HG03108 (cell line): ENCODE results near the gene MT1B.

Experiments used
- ATAC-seq: cut with Tn5 transposase; IDR thresholded peaks from one replicate; pipeline ENCODE4 v1.9.1; 2021; ENCODE audit warnings: moderate library complexity; ENCODE audit not compliant: unreplicated experiment

The MT1B gene

DNA sequence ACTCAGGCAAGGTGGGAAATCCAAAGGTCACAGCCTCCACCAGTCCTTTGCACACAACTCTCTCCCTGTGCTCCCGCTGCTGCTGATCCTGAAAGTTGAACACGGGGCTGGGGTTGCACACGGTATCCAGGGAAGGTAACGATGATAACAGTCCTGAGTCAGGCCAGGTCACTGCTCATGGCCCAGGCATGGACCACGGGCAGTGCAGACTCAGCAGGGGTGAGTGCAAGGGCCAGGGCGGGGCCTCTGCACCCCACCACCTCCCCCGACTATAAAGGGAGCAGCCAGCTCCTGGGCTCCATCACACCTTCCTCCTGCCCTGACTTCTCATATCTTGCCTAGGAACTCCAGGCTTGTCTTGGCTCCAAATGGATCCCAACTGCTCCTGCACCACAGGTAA is at the start of gene MT1B:
MT1B (plus strand) TSS at position 301 of the 400 bp plus-strand sequence; CDS start at position 369, 68 bp downstream.
- ATAC-seq = no peak

DNA sequence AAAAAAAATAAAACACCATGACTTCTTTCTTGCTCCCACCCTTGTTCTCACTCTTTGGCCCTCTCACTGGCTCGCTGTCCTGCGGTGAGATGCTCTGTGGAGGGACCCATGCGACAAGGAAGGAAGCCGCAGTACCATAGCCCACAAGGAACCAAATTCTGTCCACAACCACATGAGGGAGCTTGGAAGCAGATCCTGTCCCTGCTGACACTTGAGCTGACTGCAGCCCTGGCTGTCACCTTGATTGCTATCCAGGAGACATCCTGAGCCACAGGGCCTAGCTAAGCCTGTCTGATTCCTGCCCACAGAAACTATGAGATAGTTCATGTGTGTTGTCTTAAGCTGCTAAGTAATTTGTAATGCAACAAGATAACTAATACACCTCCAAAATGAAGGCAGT is 48.1 kb upstream of the MT1B start:
- ATAC-seq = no peak

DNA sequence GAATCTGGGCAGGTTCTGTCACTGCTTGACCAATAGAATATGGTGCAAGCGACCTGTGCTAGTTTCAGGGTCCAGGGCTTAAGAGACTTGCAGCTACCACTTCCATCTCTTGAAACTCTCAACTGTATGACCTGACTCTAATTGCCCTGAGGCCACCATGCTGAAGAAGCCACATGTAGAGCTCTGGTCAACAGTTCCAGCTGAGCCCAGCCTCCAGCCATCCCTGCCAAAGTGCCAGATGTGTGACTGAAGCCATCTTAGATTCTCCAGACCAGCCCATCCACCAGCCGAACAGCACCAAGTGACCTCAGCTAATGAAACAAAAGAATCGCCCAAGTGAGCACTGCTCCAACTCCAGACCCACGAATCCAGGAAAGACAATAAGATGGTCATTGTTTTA is 46.7 kb upstream of the MT1B start:
- no peak for ATAC-seq

DNA sequence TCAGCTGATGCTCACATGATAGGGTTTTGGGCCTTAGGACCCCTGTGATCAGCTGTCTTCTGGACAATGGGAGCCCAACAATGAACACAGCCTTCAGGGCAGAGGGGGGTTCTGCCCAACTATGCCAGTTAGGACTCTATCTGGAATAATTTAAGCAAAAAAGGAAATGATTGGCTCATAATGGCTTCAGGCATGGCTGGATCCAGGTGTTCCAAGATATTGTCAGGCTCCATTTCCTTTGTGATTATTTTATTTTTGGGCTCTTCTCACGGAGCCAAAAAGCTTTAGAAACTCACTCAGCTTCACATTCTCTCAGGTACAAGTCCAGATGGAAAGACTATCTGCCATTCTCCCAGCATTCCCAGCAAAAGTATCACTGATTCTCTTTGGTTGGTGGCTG is 46.2 kb upstream of the MT1B start:
- ATAC-seq = no peak

DNA sequence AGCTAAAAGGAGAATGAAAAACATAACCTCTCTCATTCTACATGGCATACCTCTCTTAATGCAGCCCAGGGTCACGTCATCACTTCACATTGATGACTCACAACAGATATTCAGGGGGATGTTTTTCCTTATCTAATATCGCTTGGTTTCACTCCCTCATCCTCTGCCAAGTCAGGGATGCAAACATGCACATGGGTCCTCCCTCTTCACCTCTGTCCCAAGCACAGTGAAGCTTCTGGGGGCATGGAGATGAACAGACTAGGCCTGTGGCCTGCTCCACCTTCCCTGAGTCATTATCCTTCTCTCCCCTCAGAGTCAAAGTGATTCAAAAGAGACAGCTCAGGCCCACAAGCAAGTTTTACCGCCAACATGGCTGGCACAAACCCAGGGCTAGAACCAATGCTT is 45.6 kb upstream of the MT1B start:
- ATAC-seq = no peak

DNA sequence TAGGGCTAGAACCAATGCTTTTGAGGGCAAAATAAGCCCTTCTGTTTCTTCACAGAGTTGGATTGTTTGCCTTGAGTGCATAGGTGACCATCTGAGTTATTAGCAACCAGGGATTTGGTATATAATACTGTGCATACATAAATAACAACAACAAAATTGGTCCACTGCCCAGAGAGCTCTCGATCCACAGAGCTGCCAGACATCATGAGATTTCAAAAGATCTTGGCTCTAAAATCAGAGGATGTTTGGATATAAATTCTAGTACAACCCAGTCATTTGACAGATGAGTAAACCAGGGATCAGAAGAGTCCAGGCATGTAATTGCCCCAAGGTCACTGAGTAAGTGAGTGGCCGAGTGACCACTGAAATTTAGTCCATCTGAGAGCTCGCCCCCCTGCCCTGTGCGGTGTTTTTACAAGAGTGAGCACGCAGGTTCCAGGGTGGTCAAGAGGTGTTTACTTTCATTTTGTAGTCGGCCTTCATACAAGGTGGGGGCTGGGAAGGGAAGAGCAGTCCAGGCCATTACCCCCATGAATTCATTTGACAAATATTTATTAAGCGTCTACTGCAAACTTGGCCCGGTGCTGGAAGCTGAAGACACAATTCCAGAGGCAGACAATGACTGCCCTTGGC is 45.1 kb upstream of the MT1B start:
- no peak for ATAC-seq

DNA sequence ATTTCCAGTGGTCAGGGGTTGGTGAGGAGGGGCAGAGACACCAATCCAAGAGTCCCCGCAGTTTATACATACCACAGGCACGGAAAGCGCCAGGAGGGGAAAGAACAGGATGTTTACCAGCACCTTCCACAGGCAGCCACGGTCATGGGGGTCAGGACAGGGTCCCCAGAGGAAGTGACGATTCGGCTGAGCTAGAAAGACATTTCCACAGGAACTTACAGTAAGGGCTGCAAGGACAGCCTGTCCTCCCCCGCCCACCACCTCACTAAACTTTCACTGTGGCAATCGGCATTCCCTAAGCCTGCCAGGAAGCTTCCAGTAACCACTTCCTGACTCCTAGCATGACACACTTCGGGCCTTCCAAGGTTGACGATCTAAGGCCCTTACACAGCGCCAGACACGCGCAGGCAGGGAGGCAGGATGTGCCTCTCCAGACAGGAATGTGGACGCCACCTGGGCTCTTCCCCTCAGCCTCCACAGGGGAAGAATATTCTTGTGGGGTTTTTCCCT is 44.5 kb upstream of the MT1B start:
- ATAC-seq = no peak

DNA sequence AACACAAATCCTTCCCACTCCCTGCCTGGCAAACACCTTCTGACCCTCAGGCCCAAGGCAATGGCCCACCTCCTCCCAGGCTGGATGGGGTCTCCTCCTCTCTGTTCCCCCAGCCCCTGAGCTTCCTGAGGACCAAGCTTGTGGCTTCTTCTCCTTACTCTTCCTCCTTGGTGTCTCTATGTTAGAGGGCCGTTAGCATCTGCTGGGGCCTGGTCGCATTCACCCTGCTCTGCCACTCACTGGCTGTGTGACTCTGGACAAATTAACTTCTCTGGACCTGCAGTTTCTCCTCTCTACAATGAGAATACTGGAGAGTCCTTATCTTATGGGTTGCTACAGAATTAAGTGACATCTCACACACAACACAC is 44.0 kb upstream of the MT1B start:
- ATAC-seq = no peak

DNA sequence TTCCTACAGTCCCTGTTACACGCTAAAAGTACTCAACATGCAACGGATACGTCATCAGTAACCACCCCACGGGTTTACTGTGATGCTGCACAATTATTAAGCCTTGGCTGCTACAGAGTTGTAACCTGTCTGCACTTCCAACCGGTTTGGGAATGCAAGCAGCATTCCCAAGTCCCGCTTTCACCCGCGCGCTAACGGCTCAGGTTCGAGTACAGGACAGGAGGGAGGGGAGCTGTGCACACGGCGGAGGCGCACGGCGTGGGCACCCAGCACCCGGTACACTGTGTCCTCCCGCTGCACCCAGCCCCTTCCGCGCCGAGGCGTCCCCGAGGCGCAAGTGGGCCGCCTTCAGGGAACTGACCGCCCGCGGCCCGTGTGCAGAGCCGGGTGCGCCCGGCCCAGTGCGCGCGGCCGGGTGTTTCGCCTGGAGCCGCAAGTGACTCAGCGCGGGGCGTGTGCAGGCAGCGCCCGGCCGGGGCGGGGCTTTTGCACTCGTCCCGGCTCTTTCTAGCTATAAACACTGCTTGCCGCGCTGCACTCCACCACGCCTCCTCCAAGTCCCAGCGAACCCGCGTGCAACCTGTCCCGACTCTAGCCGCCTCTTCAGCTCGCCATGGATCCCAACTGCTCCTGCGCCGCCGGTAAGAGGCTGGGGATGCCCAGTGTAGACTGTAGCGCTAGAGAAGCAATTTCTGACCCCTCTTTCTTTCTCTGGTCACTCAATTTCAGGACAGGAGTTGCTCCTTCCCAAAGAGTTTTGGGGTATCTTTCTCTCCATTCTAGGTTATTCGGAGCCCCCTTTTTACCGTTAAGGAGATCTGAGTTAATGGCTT is 43.4 kb upstream of the MT1B start, which contains the start of gene MT2A:
MT2A (plus strand) TSS at position 542 of the 833 bp plus-strand sequence; CDS start at position 614, 72 bp downstream.
- ATAC-seq = peak; percentile 89

DNA sequence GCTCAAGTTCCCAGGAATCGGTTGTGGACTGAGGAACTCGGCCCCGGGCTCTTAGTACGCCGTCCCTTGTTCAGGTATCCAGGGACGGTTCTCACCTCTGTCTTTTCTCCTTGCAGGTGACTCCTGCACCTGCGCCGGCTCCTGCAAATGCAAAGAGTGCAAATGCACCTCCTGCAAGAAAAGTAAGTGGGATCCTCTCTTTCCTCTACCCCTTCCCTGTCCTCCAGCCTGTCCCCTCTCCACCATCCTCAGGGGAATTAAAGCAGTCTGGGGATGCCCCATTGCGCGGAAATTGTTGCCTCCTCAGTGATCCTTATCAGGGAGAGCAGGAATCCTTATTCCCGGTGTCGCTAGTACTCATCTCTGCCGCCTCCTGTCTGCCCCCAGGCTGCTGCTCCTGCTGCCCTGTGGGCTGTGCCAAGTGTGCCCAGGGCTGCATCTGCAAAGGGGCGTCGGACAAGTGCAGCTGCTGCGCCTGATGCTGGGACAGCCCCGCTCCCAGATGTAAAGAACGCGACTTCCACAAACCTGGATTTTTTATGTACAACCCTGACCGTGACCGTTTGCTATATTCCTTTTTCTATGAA is 42.7 kb upstream of the MT1B start:
- ATAC-seq = no peak

DNA sequence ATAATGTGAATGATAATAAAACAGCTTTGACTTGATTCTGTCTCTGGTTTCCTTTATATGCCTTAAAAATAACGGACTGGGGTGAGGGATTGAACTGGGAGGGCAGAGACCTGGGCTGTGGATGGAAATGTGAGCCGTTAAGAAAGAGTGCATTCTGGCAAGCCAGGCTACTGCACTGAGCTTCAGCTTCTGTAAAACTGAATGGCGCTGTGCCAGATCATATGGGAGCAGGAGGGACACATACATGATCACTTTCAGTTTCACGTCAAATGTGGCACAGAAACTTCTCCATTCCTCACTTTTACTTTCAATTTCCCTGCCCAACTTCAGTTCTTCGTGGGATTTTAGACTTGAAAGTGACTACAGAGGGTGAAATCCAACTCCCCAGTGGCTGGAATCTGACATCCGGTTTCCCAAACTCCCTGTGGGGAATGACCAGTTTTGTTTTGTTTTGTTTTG is 42.2 kb upstream of the MT1B start:
- ATAC-seq = no peak

DNA sequence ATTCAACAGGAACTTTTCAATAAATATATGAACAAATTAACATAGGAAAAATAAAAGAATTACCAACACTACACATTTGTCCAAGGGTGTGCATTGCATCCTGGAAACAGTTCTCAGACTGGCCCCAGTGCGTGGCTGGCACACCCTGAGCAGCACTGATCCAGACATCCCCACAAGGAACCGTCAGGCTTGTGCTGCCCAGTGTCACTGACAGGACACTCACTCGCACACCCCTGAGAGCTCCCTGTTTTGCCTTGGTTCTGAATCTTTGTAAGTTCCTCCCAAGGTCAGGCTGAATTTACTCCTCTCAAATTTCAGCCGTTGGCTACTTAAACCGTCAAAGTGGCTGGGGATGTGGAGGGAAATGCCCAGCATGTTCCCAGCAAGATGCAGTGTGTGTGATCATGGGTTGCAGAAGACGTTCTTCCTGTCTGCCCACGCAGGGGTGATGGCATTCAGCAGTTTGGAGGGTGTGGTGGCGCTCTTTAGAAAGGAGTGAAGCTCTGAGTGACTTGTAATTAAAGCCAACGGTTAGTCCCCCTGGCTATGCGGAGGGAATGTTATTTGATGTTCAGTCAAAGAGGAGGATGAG is 41.6 kb upstream of the MT1B start:
- no peak for ATAC-seq

DNA sequence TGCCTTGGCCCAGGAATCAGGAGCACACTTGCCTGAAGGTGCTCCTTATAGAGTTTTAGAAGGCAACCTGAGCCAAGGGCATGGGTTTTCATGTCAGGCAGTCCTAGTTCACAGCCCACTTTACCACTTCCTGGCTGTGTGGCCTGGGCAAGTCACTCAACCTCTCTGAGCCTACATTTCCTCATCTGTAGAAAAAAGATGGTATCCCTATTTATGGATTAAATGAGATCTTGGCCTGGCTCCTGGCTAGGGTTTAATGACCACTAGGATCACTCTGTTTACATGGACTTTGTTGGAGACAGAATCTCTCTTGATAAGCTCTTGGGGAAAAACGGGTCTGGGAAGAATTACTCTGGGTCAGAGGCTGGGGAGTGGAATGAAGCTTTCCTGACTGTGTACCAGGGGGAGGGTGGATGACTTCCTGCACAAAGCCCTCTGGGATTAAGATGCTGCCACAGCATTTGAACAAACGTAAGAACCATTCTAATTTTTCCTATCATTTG is 41.0 kb upstream of the MT1B start:
- ATAC-seq = no peak

DNA sequence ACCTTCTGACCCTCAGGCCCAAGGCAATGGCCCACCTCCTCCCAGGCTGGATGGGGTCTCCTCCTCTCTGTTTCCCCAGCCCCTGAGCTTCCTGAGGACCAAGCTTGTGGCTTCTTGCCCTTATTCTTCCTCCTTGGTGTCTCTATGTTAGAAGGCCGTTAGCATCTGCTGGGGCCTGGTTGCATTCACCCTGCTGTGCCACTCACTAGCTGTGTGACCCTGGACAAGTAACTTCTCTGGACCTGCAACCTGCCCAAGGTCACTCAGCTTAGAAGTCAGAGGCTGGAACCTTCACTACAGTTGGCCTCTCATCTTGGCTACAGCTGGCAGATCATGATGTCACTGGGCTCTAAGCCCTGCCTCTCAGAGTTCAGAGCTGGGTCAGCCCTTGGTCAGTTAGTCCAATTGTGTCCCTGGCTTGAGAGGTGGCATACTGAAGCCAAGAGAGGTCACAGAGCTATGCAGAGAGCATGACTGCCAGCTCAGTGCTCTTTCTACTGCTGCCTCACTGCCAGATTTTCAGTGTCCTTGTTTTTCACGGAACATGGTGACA is 40.3 kb upstream of the MT1B start:
- no peak for ATAC-seq

DNA sequence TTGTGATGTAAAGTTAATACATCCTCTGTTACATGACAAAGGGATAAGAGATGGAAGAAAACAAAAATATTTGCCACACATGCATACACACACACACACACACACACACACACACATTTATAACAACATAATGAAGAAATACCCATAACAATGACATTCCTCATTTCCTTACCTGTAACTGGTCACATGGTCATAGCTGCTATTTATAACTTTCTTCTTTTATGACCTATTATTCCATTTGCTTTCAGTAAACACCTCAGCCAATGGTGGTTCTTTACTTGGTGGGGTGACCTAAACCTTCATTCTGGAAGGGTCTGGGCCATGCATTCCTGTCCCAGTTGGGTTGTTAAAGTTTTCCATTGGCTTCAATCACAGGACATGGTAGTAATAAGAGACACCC is 38.0 kb upstream of the MT1B start:
- ATAC-seq = no peak

DNA sequence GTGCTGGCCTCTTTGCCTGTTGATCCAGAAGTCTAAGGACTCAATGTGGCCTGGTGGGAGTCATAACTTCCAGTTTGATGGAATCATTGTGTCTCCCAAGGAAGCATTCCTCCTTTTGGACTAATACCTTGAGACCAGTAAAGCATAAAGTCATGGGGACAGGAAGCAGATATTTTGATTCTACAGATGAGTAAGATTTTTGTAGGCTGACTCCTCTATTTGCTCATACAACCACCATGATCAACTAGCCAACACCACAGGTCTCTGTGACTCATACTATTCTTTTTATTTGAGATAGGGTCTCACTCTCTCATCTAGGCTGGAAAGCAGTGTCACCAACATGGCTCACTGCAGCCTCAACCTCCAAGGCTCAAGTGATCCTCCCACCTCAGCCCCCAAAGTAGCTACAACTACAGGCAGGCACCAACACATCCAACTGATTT is 37.1 kb upstream of the MT1B start:
- ATAC-seq = no peak

DNA sequence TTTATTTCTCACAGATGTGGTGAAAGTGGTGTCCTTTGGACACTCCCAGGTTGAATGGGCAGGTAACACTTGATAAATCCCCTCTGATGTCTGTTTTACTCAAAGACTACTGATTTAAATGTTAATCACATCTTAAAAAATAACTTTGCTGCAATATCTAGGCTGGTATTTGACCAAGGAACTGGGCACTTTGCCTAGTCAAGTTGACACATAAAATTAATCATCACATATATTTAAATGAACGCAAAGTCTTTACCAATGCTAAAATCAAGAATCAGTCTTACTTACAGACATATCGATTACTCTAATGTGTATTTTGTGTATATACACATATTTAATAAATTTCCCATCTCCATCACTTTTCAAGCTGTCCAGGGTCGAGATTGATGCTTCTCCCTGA is 36.3 kb upstream of the MT1B start:
- no peak for ATAC-seq

DNA sequence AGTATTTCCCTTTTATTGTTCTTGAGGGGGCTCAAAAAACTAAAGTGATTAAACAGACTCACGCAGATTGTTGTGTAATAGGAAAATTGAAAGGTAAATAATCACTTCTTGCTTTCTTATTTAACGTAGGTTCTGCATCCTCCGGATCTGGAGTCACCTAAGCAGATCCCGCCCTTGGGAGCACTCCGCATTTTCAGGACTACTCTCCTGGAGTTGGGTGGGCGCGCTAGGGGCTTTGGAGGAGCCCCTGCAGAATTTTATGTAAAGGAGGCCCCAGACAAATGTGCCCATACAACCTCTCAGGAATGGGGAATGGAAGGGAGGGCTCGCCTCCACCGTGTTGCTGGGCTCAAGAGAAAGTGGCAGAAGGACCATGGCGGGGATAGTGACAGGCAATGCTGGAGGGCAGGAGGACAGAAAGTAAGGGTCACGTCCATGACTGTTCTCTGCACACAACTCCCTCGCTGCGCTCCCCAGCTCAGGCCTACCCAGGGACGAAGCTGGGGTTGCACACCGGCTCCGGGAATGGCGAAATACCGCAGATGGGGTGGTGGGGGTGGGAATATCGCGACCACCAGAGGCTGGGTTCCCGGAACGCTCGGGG is 35.0 kb upstream of the MT1B start:
- ATAC-seq = no peak

DNA sequence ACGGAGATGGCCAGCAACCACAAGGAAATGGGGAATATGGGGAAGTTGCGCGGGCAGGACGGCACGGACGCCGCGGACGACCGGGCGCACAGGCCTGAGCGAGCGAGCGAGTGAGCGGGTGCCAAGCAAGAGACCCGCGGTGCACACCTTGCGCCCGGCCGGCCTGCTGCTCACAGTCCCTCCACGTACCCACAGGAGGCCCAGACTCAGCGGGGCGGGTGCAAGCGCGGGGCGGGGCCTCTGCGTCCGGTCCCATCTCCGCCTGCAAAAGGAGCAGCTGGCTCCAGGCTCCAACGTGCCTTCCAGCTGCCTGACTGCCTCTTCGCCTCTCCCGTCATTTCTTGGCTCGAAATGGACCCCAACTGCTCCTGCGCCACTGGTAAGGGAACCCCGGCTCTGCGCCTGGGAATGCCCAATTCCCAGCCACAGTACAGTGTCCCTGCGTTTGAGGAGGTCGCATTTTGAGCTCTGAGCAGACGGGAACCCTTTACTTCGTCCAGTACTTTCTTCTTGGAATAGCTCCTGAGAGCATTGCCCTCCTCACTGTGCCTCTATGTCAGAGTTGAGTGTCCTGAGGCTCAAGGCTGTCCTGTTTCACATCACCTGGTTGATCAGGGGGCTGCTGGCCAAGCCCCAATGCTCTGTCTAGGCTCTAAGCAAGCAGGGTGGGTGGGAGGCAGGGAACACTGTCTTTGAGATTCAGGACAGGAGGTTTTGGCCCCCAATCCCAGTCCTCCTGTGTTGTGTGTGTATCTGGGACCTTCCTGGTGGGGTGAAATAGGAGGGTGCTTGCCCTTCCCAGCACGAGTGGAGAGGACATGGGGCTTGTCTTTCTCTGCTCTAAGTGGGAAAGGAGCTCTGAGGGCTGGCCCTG is 34.2 kb upstream of the MT1B start:
- no peak for ATAC-seq
